GM19099 (cell line): ENCODE results near the gene SOD3.

Source experiments
- POLR2A ChIP-seq: IDR thresholded peaks from 3 replicates; pipeline ENCODE4 v1.6.1; 2011; ENCODE audit warnings: low read depth; ENCODE audit not compliant: insufficient read length; ENCODE audit errors: extremely low read depth

The SOD3 gene

DNA sequence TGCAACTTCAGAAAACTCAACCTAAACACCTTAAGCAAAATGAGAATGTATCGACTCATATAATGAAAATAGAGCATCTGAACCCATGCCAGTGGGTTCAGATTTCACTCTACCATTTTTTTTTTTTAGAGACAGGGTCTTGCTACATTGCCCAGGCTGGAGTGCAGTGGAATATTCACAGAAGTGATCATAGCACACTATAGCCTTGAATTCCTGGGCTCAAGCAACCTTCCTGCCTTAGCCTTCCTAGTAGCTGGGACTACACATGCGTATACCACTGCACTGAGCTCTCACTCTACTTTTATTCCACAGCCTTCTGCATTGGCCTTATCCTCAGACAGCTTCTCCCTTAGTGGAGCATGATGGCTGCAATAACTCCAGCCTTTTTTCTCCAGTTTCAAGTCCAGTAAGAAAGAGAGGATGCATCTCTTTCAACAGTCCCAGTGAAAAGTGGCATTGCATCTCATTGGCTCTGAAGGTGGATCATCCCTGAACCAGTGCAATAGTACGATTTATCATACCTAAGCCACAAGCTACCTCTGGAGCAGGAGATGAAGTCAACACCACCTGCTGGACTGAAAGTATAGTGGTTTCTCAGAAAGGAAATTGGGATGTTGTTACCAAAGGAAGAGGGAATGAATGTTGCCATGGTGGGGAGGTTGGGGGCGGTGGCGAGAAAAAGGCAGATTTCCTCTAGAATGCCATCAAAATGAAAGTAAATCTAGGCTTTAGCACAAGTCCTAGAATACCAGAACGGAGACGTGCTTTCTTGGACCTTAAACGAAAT lies 2.0 kb upstream of the SOD3 start:
- no peak for TF ChIP-seq POLR2A

DNA sequence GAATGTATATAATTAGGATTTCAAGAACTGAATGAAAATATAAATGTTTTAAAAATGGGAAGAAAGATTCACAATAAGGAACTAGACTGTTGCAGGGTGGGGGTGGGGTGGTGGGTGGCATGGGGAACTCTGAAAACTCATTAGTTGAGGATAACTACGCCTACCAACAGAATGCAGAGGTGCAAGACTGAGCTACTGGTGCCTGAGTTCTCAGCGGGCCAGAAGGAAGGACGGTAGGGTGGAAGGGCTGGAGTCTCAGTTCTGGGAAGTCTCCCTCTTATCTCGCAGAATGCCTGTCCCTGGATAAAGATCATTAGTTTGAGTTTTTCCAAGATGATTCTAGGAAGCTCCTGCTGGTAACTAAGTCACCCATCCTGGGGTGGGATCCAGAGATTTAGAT lies 1.3 kb upstream of the SOD3 start:
- no peak for TF ChIP-seq POLR2A

DNA sequence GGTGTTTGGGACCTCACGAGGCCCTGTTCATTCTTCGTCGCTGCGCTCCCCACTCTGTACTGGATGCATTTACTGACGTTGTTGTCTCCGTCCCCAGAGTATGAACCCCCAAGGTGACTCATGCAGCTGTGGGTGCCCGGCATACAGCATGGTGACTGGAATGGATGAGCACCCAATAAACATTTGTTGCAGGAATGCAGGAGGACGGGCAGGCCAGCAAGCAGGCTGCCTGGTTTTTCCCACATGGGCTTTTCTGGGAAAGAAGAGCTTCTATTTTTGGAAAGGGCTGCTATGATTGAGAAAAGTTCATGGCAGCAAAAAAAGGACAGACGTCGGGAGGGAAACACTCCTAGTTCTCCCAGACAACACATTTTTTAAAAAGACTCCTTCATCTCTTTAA lies 893 bp upstream of the SOD3 start:
- TF ChIP-seq POLR2A, result no peak

DNA sequence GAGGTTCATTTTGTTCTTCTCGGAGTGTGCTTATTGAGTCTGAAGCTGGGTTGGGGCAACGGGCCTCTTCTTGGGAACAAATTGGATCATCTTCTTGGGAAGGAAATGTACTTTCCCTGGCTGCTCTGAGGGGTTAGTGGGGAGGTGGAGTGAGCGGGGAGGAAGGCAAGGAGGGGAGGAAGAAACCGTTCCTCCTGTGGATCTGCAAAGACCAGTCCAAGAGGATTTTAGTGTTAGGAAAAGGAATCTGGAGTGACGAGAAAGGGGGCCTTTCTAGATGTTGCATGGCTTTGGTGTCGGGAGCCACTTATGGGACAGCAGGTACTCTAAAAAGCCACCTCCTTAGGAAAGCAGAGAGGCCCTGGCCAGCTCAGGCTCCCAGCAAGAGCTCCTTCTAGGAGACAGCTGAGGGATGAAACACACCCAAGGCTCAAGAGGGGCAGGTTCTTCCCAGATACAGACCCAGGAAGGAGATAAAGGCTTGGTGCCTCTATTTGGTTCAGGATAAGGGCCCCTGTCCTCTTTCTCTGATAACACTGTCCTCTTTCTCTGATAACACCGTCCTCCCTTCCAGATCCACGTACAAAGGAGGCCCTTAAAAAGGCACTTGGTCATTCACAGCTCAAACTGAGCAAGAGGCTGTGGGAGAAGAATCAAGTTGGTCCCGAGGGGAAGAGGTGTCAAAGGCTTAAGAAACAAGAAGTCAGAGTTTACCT lies 451 bp downstream of the SOD3 start:
- no peak for TF ChIP-seq POLR2A

DNA sequence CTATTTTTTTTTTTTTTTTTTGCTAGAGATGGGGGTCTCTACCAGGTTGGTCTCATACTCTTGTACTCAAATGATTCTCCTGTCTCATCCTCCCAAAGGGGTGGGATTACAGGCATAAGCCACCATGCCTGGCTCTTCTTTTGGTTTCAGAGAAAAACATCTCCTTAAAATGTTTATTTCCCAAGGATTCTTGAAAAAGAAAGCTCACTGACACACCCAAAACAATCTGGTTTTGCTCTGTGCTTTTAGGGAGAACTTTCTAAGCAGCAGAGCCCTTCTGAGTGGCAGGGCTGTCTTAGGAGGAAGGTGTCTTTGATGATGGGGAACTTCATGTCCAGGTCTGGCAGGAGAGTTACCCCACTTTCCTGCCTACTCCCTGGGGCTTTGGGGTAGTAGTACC lies 1.2 kb downstream of the SOD3 start:
- no peak for TF ChIP-seq POLR2A

DNA sequence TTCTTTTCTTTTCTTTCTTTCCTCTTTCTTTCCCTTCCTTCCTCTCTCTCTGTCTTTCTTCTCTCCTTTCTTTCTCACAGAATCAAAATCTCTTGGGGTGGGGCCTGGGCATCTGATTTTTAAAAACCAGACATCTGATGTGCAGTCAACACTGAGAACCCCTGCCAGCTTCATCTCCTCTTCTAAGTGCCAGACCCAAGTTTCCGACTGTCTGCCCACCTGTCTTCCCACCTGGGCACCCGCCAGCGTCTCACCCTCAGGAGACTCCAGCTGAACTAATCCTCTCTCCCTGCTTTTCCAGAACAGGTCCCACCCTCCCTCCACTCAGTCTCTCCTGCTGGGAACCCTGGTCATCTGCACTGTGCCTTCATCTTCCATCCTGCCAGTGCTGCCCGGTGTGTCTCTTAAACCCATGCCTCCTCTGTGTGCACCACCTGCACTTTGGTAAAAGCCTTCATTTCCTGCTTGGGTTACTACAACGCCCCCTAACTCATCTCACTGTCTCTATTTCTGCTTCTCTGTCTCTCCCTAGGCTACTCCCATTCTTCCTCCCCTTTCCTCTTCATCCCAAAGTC lies 2.8 kb downstream of the SOD3 start:
- no peak for TF ChIP-seq POLR2A

DNA sequence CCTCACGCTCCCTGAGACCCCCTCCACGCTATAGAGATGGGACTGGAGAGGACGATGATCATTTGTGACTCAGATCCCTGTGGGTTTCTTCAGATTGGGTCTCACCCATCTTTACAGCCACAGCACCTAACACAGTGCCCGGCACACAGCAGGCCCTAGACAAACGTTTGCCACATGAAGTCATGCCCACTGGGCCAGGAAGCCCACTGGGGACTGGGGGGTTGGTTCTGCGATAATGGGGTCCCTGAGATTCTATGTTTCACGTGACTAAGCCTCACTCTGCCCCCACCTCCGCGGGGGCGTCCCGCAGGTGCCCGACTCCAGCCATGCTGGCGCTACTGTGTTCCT lies 3.8 kb downstream of the SOD3 start:
- no peak for TF ChIP-seq POLR2A

DNA sequence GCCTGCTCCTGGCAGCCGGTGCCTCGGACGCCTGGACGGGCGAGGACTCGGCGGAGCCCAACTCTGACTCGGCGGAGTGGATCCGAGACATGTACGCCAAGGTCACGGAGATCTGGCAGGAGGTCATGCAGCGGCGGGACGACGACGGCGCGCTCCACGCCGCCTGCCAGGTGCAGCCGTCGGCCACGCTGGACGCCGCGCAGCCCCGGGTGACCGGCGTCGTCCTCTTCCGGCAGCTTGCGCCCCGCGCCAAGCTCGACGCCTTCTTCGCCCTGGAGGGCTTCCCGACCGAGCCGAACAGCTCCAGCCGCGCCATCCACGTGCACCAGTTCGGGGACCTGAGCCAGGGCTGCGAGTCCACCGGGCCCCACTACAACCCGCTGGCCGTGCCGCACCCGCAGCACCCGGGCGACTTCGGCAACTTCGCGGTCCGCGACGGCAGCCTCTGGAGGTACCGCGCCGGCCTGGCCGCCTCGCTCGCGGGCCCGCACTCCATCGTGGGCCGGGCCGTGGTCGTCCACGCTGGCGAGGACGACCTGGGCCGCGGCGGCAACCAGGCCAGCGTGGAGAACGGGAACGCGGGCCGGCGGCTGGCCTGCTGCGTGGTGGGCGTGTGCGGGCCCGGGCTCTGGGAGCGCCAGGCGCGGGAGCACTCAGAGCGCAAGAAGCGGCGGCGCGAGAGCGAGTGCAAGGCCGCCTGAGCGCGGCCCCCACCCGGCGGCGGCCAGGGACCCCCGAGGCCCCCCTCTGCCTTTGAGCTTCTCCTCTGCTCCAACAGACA lies 4.4 kb downstream of the SOD3 start:
- TF ChIP-seq POLR2A, result no peak

DNA sequence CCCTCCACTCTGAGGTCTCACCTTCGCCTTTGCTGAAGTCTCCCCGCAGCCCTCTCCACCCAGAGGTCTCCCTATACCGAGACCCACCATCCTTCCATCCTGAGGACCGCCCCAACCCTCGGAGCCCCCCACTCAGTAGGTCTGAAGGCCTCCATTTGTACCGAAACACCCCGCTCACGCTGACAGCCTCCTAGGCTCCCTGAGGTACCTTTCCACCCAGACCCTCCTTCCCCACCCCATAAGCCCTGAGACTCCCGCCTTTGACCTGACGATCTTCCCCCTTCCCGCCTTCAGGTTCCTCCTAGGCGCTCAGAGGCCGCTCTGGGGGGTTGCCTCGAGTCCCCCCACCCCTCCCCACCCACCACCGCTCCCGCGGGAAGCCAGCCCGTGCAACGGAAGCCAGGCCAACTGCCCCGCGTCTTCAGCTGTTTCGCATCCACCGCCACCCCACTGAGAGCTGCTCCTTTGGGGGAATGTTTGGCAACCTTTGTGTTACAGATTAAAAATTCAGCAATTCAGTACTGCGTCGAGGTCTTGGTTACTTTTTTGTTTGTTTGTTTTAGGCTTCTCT lies 5.0 kb downstream of the SOD3 start:
- TF ChIP-seq POLR2A, result no peak

DNA sequence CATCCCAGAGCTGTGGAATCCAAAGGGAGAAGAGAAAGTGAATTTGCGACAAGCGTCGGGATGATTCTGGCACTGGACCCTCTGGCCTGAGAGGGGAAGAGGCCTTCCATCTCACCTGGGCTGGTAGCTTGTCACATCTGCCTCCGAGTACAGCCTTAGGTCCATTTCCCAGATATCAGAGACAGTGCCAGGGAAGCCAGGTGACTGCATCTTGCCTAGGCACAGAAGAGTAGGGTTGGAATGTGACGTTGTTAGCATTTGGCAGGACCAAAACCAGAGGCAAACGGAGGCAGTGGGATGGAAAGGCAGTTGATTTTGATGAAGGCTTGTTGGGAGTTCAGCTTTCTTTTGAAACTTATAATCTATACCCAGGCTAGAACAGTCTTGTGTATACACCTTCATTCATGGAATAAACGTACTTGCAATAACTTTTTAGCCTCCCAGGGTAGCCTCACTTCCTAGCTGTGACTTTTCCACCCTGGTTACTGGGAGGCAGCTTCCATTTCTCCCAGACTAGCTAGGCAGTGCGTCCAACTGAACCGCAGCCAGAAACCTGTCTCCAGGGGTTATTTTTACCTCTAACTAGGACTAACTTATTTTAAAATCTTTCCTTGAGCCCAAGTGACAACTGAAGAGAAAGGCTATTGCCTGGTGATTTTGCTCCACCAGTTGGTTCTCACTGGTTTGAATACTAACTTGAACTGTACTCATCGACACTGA lies 5.9 kb downstream of the SOD3 start:
- TF ChIP-seq POLR2A, result no peak

DNA sequence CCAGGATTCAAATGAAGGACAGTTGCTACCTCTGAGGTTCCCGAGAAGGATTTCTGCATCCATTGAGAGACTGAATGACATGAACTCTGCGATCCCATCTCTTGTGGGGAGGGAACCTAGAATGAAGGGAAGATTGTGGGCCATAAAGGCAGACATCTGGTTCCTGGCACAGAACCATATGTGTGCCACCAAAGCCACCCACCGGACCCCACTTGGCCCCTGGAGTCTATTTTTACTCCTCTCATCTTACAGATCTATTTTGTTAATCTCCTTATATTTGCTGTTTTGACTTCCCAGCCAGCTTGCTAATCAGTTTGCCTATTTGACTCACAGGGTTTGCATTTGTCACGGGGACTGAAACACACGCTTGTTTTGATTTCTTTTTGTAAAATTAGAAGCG lies 7.3 kb downstream of the SOD3 start:
- TF ChIP-seq POLR2A, result no peak

DNA sequence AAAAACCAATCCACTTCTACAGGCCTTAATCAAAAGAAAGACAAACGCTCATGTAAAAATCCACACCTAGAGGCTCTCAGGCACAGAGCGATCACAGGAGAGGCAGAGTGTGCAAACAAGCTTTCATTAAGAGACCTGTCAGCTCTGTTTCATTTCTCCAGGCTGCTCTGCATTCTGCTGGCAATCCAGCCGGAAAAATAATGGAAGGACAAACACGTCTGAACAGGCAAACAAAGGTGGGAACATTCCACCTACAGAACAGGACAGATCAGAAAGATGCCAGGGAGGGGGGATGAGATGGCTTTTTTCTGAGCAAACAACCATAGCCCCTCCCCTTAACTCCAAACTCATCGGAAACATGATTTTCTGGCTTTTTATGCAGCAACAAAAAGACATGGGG lies 9.7 kb downstream of the SOD3 start:
- no peak for TF ChIP-seq POLR2A

DNA sequence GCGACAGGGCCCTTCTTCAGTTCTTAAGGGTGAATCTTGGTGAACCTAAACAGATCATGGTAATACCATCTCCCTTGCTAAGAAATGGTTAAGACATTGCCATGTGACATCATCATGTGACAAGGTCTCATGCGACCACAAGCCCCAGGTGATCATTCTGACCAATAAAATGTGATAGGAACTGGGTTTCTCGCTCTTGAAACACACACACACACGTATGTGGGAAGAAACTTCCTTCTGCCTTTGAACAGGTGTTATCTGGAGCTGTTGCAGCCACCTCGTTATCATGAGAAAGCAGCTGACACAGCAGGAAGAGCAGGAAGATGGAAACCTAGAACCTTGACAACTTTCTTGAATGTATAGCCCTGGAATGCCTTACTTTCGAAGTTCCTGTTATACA lies 10.2 kb downstream of the SOD3 start:
- TF ChIP-seq POLR2A, result no peak

DNA sequence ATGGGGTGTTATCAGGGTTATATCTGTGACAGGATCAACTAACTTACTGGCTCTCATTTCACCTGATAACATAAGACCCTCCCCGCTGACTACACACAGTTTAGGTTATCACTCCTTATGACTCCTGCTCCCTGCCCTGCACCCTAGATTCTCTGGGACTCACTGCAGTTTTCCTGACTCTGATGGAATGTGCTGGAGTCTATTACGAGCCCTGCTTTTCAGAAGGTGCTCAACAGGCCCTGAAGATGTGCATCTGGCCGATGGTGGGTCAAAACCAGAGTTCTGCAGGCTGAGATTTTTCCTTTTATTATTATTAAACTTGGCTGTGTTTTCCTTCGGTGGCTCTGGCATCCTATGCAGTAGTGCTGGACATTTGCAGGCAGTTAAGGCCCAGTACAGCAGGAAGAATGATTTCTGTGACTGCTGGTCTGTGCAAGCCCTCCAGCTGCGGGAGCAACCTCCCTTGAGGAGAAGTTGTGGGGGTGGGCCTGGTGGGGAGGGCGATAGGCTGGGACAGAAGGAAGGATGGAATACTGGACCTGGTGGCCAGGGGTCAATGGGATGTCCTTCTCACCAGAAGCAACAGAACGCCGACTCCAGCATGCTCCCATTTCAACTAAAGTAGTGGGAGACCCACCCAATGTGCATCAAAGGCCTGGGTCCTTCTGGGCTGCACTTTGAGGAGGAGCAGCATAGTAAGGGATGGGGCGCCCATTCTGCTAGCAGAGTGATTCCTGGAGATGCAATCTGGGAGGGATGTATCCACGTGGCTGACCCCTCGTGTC lies 11.0 kb downstream of the SOD3 start:
- no peak for TF ChIP-seq POLR2A
